Subcutaneous adipose tissue (tissue), 4 donors: Measurements from ENCODE around the gene IL1RAP. TPM values are rescaled to one million over a fixed set of nuclear protein-coding genes. Genes with fewer than 3 reads are reported as not detected.

Experiments
- CTCF ChIP-seq: fragments of 450-650 bp; IDR thresholded peaks from one replicate; pipeline ENCODE4 v1.5.1; 2016; ENCODE audit warnings: low read depth, mild to moderate bottlenecking, control low read depth, antibody characterized with exemption, moderate library complexity
- total RNA-seq, 4 donors: library from RNA; depleted of rRNA; stranded (reverse); fragments of >200 nt; gene quantifications; one replicate each; pipeline ENCODE4 v1.1.0, GENCODE V29; 2016

Gene IL1RAP
- total RNA-seq, 4 donors from 2014 or later, result 4.7 to 18.9 (median 9.7) TPM

- TF ChIP-seq CTCF, result no peak
These were observed 91.5 kb downstream of the IL1RAP start for GRCh38 chr3:190605385-190605784.

GRCh38 chr3:190606596-190606995 lies 92.7 kb downstream of the IL1RAP start:
- no peak for TF ChIP-seq CTCF

GRCh38 chr3:190607021-190607420 lies 93.1 kb downstream of the IL1RAP start:
- TF ChIP-seq CTCF, result no peak

- no peak for TF ChIP-seq CTCF
These were observed 95.1 kb downstream of the IL1RAP start for GRCh38 chr3:190608850-190609589.

GRCh38 chr3:190614226-190615059 lies 100.6 kb downstream of the IL1RAP start:
- TF ChIP-seq CTCF, result no peak

GRCh38 chr3:190615060-190615384 lies 101.1 kb downstream of the IL1RAP start:
- no peak for TF ChIP-seq CTCF

- TF ChIP-seq CTCF, result no peak
These were observed 101.7 kb downstream of the IL1RAP start for GRCh38 chr3:190615607-190616006.
